Measurements from ENCODE around the gene MAGEF1.

The MAGEF1 gene

DNA sequence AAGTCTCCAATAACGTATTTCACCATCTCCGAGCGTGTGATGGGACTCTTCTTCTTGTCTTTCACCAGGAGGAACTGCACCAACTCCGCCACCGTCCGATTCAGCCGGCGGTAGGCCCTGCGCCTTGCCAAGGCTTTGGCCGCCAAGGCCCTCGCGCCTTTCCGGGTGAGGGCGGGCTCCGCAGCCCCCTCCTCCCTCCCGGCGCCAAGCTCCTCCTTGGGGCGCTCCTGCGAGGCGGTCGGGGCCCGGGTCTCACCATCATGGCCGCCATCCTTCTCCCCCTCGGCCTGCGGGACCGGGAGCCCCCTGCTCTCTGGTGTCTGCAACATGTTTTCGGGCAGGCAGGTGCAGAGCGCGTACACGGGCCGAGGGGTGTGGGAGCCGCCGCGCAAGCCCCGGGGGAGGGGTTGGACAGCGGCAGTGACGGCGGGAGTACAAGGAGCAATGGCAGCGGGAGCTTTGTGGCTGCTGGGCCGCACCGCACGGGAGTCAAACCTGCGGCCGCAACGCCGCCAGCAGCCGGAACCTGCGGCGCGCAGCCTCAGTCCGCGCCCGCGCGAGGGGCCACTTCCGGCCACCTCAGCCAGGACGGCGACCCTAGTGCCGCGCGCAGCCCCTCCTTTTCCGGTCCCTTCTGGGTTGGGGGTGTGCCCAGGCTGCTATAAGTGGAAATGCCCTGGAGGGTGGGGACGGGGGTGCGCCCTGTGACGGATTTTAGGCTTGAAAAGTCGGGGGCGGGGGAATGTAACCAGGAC is at the start of gene MAGEF1:
TSS of gene MAGEF1 (minus strand) at position 572 of the 755 bp plus-strand sequence. CDS start at position 329, 243 bp downstream.
- no peak for FAIRE-seq

DNA sequence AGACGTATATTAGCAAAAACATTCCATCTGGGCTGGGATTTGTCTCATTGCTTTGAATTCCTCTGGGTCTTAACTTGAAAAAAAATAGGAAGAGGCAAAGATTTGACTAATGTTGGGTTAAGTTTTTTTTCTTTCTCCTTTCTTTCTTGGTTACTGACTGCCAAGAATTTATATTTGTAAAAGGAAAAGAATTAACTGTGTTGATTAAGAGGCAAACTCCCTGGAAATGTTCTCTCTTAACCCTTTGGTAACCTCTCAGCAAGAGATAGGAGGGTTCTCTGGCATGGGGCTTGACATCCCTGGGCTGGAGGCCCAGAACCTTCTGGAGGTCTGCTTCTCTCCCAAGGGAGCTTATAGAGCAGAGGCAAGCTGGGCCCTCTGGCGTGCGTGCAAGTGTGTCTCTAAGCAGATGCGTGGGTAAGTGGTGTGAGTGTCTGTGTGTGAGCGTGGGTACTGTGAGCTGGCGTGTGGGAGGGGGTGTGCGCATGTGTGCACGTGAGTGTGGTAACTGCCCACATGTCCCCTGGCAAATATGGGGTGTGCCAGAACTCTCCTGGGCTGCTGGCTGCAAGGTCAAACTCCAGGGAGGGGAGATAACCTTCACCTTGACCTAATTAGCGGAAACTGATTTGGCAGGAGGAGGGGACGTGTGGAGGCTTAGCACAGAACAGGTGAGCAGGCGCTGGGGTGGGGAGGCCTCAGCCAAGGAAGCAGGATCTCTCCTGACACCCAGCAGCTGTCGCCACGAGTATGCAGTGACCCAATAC is 49.4 kb upstream of the MAGEF1 start:
- FAIRE-seq = peak; percentile 54

DNA sequence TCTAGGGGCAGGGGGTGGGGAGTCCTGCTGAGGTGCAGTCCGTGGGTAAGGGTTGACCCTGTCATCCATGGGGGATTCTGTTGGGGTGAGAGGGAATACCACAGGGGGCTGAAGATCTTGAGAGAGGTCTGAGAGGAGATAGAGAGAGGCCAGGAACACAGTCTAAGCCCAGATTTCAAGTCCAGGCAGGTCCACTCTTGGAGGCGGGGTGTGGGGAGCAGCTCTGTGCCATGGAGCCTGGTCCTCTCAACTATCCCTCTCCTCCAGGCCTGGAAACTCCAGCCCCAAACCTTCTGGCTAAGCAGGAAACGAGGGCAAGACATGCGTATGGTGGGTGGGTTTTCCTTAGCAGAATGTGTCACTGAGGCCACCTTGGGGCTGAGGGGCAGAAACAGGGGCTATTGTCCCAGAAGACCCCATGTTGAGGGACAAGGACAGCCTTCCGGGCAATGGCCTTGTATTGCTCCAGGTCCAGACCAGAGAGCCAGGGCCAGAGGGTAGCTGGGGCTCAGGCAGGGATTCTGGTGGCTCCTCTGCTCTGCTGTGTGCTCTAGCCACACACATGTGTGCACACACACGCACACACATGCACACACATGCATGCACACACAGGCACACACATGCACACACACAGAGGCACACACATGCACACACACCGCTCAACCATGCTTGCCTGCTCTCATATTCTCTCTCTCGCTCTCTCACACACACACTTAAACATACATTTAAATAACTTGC is 48.6 kb upstream of the MAGEF1 start:
- no peak for FAIRE-seq

DNA sequence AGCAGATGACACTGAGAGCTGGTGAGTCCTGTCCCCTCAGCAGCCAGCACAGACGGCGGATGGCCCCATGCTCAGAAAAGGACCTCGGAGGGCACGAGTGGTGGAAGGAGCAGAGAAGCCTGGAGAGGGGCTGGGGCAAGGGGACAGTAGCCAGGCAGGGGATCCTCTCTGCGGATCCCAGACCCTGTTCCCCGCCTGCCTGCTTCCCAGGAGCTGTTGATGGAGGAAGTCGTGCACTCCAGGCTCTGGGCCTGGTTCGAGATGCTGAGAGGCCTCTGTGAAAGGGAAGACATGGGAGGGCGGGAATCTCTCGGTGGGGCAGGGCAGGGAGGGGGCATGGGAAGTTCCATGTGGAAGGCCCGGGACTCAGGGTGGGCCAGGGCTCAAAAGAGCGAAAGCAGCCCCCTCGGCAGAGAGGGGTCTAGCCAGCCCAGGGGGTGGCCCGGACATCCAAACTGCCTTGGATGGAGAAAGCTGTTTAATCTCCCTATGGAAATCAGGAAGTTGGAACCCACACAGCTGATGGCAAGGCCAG is 47.9 kb upstream of the MAGEF1 start:
- FAIRE-seq = no peak

- no peak for FAIRE-seq
Measured at GRCh38 chr3:184758056-184758455, 46.2 kb upstream of the MAGEF1 start.

- FAIRE-seq = no peak
Measured at GRCh38 chr3:184757022-184757651, 45.3 kb upstream of the MAGEF1 start.

- no peak for FAIRE-seq
Measured at GRCh38 chr3:184756151-184757021, 44.5 kb upstream of the MAGEF1 start.

GRCh38 chr3:184755315-184755731 is 43.5 kb upstream of the MAGEF1 start:
- FAIRE-seq = no peak

DNA sequence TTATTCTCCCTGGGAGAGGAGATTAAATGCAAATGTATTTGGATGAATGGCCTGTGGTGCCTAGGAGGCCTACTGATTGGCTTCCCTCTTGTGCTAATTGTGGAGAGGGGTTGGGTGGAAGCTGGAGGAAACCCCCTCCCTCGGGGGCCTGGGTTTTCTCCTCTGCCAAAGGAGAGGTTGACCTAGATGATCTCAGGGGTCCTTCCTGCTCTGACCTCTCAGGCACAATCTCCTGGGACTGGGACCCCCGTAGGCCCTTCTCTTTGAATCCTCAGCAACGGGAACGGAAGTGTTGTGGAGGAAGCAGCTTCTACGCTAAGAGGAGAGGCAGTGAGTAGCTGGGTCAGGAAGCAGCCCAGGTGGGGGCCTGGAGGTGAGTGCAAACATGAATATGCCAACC is 40.5 kb upstream of the MAGEF1 start:
- FAIRE-seq = no peak

- no peak for FAIRE-seq
Measured at GRCh38 chr3:184751204-184752040, 39.6 kb upstream of the MAGEF1 start.

DNA sequence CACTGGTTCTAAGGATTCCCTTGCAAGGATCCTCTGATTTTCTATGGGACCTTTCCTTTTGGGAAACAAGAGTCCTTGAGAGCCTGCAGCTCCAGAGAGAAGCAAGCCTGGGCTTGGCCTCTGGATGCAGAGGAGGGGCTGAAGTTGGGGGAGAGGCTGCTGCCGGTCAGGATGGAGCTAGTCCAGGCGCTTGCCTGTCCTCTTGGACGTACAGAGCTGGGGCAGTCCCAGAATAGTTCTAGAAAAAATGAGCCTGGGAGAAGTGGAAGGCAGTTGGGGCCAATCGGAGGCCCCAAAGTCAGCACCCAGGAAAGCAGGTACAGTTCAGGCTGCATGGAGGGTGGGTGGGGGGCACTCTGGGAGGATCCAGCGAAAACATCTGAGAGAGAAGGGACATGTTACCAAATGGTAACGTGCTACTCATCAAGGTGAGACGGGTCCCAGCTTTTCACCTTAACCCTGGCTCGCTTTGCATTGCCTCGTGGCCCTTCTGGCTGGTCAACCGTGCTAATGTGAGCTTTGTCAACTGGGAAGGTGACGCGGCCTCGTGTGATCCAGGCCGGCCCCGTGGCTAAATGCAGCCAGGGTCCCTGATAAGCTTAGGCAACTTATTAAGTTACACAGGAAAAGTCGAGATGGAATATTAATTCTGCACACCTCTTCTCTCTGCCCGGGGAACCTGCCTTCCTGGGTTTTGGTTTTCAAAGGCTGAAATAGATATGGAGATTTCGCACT is 38.7 kb upstream of the MAGEF1 start:
- no peak for FAIRE-seq

GRCh38 chr3:184749168-184749744 is 37.4 kb upstream of the MAGEF1 start:
- FAIRE-seq = no peak

- FAIRE-seq = no peak
Measured at GRCh38 chr3:184748219-184749135, 36.6 kb upstream of the MAGEF1 start.

DNA sequence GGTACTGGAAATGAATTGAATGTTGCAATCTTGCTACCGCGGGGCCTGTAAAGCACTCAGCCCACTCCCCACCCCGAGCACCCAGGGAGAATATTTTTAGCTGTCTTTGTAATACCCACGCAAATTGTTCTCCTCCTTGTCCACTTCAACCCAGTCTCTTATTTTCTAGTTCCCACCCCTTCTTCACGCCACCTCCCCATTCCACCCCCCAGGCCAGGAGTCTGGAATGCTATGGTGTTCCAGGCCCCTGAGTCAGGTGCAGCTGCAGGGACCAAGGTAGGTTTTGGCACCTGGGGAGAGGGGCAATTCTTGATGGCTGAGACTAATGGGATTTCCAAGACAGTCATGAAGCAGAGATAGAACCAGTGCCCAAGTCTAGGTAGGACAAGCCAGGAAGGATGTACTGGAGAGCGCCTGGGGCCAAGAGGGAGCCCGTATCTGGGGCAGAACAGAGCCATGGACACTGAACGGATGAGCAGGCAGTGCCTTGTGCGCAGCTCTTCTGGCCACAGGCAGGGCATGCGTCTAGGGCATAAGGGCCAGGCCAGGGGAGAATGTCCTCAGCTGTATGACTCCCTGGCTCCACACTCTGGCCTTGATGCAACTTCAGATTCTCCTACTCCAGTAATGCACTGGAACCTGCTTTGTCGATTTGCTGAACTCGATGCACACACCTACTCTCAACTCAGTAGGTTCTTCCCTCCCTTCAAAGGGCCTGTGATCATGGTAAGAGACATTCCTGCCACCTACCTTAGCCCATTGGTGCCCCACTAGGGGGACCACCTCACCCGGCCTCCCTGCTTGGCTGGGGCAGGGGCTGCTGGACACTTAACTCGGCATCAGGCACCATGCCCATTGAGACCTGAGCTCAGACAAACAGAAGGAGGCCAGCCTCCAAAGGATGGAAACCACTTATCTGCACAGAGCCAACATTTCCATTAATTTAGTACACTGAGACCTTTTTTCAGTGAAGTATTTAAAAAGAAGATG is 34.6 kb upstream of the MAGEF1 start:
- FAIRE-seq = no peak

GRCh38 chr3:184745526-184745925 is 33.7 kb upstream of the MAGEF1 start:
- FAIRE-seq = no peak

DNA sequence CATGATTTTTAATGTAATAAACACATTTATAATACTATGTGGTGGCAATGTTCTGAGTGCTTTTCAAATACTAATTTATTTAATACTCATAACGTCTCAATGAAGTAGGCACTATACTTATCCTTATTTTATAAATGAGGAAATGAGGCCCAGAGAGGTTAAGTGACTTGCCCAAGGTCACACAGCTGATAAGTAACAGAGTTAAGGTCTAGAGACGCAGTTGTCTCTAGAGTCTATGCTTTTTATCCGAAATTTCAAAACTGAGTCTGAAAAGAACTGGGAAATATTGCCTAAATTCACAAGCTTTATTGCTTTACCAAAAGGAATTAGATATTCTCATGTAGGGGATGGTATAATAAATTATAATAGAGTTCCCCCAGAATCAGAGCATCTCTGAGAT is 31.4 kb upstream of the MAGEF1 start:
- FAIRE-seq = no peak

DNA sequence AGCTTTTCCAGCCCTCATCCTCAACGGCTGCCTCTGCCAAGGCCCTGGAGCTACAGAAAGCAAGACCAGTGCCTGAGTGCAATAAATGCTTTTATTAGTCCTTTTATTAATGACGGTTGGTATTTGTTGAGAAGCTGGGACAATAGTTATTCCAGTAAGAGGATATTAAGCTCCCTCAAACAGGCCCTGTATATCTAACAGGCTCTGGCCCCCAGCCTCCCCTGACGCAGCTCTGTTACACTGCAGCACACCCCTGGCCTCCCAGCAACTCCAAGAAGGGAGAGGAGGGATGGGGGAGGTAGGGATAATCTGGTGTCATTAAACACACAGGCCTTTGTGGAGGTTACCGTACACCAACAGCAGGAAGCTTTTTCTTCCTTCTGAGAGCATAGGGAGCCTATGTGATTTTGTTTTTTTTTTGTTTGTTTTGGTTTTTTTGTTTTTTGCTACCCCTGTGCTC is 30.8 kb upstream of the MAGEF1 start:
- FAIRE-seq = no peak
